Measurements from ENCODE around the gene EXOC3L4. TPM values are rescaled to one million over a fixed set of nuclear protein-coding genes. Genes with fewer than 3 reads are reported as not detected.

EXOC3L4 gene
- total and polyA plus RNA-seq, 2 of the 8 experiments (the other 6 are each of a cell fraction or from before 2014, with no cell fraction given) = 0.45 to 0.57 TPM

DNA sequence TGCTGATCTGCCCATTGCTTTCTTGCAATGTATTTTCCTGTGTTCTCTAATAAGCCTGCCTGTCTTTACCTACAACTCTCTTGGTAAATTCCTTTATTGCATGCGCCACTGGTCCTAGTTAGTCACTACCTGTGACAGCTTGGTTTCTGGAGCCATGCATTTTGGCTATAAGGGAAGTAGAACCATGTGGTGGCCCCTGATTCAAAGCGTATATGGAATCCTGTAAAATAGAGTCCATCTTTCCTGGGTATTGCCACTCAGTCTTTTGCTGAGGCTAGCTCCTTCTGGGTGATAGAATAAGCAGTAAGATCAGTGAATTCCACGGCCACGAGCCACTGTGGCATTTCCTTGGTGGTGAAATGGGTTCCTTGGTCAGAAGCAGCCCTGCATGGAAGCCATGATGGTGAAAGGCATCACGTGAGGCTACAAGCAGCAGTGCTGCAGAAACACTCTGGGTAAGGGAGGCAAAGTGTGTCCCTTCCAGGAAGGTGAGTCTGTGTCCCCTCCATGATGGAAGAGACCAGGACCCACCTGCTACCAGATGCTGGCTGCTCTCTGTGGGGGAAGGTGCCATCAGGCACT lies 48.3 kb downstream of the EXOC3L4 start (continued):
- TF ChIP-seq EZH2 (IDR thresholded peaks at IDR 0.05; ENCODE audit: low read depth, low read length, severe bottlenecking) (no peak), RAD21 (IDR thresholded peaks at IDR 0.05 in 1 of 2, conservative IDR thresholded peaks at IDR 0.05 in 1 of 2; ENCODE audit: low read depth in 2 of 2, low read length in 2 of 2) (no peak)
- TF ChIP-seq, protein P1, sequence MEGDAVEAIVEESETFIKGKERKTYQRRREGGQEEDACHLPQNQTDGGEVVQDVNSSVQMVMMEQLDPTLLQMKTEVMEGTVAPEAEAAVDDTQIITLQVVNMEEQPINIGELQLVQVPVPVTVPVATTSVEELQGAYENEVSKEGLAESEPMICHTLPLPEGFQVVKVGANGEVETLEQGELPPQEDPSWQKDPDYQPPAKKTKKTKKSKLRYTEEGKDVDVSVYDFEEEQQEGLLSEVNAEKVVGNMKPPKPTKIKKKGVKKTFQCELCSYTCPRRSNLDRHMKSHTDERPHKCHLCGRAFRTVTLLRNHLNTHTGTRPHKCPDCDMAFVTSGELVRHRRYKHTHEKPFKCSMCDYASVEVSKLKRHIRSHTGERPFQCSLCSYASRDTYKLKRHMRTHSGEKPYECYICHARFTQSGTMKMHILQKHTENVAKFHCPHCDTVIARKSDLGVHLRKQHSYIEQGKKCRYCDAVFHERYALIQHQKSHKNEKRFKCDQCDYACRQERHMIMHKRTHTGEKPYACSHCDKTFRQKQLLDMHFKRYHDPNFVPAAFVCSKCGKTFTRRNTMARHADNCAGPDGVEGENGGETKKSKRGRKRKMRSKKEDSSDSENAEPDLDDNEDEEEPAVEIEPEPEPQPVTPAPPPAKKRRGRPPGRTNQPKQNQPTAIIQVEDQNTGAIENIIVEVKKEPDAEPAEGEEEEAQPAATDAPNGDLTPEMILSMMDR (IDR thresholded peaks at IDR 0.05; ENCODE audit: control extremely low read depth in 1 of 3, insufficient read depth in 1 of 3, low read depth in 1 of 3, low read length in 3 of 3) = no peak
- TF ChIP-seq, protein P2, sequence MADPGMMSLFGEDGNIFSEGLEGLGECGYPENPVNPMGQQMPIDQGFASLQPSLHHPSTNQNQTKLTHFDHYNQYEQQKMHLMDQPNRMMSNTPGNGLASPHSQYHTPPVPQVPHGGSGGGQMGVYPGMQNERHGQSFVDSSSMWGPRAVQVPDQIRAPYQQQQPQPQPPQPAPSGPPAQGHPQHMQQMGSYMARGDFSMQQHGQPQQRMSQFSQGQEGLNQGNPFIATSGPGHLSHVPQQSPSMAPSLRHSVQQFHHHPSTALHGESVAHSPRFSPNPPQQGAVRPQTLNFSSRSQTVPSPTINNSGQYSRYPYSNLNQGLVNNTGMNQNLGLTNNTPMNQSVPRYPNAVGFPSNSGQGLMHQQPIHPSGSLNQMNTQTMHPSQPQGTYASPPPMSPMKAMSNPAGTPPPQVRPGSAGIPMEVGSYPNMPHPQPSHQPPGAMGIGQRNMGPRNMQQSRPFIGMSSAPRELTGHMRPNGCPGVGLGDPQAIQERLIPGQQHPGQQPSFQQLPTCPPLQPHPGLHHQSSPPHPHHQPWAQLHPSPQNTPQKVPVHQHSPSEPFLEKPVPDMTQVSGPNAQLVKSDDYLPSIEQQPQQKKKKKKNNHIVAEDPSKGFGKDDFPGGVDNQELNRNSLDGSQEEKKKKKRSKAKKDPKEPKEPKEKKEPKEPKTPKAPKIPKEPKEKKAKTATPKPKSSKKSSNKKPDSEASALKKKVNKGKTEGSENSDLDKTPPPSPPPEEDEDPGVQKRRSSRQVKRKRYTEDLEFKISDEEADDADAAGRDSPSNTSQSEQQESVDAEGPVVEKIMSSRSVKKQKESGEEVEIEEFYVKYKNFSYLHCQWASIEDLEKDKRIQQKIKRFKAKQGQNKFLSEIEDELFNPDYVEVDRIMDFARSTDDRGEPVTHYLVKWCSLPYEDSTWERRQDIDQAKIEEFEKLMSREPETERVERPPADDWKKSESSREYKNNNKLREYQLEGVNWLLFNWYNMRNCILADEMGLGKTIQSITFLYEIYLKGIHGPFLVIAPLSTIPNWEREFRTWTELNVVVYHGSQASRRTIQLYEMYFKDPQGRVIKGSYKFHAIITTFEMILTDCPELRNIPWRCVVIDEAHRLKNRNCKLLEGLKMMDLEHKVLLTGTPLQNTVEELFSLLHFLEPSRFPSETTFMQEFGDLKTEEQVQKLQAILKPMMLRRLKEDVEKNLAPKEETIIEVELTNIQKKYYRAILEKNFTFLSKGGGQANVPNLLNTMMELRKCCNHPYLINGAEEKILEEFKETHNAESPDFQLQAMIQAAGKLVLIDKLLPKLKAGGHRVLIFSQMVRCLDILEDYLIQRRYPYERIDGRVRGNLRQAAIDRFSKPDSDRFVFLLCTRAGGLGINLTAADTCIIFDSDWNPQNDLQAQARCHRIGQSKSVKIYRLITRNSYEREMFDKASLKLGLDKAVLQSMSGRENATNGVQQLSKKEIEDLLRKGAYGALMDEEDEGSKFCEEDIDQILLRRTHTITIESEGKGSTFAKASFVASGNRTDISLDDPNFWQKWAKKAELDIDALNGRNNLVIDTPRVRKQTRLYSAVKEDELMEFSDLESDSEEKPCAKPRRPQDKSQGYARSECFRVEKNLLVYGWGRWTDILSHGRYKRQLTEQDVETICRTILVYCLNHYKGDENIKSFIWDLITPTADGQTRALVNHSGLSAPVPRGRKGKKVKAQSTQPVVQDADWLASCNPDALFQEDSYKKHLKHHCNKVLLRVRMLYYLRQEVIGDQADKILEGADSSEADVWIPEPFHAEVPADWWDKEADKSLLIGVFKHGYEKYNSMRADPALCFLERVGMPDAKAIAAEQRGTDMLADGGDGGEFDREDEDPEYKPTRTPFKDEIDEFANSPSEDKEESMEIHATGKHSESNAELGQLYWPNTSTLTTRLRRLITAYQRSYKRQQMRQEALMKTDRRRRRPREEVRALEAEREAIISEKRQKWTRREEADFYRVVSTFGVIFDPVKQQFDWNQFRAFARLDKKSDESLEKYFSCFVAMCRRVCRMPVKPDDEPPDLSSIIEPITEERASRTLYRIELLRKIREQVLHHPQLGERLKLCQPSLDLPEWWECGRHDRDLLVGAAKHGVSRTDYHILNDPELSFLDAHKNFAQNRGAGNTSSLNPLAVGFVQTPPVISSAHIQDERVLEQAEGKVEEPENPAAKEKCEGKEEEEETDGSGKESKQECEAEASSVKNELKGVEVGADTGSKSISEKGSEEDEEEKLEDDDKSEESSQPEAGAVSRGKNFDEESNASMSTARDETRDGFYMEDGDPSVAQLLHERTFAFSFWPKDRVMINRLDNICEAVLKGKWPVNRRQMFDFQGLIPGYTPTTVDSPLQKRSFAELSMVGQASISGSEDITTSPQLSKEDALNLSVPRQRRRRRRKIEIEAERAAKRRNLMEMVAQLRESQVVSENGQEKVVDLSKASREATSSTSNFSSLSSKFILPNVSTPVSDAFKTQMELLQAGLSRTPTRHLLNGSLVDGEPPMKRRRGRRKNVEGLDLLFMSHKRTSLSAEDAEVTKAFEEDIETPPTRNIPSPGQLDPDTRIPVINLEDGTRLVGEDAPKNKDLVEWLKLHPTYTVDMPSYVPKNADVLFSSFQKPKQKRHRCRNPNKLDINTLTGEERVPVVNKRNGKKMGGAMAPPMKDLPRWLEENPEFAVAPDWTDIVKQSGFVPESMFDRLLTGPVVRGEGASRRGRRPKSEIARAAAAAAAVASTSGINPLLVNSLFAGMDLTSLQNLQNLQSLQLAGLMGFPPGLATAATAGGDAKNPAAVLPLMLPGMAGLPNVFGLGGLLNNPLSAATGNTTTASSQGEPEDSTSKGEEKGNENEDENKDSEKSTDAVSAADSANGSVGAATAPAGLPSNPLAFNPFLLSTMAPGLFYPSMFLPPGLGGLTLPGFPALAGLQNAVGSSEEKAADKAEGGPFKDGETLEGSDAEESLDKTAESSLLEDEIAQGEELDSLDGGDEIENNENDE (IDR thresholded peaks at IDR 0.05; ENCODE audit: insufficient replicate concordance, low read length) = no peak

Data from H1 (cell line).